RWPE1 (cell line): ENCODE measurements around the gene PREP.

Experiments
- CTCF ChIA-PET: fragments of 350-600 bp; sonication (Branson Sonifier 250); formaldehyde crosslinking; extraction: SDS; loops from one replicate; lab custom pipeline; 2021; lab: Yijun Ruan, JAX
- POLR2A ChIA-PET: fragments of 400-600 bp; formaldehyde crosslinking; extraction: SDS; loops from one replicate; lab custom pipeline; 2020; ENCODE audit warnings: antibody characterized with exemption; ENCODE audit not compliant: low non-redundant PET; lab: Yijun Ruan, JAX
- DNase-seq: peaks from one replicate; pipeline ENCODE4 v3.0.0; 2012; ENCODE audit warnings: low spot score
- H3K27ac ChIP-seq: fragments of 450-650 bp; 2 replicates; pipeline ENCODE4 v1.5.1; 2017
- TF ChIP-seq, protein P1 (sequence below): fragments of 450-650 bp; conservative IDR thresholded peaks from 2 replicates; pipeline ENCODE4 v1.5.1; 2017; ENCODE audit warnings: low read depth, mild to moderate bottlenecking

Gene PREP

DNA sequence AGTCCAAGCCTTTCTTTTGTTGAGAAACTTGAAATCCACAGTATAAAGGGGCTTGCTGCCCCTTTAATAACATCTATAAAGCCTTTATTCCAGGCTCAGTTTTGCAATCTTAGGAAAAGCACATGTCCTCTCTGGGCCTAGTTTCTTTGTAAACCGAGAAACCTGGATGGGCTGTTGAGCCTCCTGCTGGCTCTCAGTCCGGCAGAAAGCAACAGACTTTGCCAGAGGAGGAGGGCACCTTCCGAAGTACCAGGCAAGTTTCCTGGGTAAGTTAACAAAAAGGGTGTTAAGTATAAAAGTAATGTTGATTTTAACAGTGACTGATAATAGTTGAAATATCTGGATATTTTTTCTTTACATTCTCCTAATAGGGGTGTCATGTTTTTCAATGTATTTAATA is 124.1 kb downstream of the PREP start:
- TF ChIP-seq, protein P1, sequence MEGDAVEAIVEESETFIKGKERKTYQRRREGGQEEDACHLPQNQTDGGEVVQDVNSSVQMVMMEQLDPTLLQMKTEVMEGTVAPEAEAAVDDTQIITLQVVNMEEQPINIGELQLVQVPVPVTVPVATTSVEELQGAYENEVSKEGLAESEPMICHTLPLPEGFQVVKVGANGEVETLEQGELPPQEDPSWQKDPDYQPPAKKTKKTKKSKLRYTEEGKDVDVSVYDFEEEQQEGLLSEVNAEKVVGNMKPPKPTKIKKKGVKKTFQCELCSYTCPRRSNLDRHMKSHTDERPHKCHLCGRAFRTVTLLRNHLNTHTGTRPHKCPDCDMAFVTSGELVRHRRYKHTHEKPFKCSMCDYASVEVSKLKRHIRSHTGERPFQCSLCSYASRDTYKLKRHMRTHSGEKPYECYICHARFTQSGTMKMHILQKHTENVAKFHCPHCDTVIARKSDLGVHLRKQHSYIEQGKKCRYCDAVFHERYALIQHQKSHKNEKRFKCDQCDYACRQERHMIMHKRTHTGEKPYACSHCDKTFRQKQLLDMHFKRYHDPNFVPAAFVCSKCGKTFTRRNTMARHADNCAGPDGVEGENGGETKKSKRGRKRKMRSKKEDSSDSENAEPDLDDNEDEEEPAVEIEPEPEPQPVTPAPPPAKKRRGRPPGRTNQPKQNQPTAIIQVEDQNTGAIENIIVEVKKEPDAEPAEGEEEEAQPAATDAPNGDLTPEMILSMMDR = no peak
- no peak overlapping the region for H3K27ac ChIP-seq
- CTCF ChIA-PET = no interaction called here
- POLR2A ChIA-PET = no interaction called here
- no peak for DNase-seq

DNA sequence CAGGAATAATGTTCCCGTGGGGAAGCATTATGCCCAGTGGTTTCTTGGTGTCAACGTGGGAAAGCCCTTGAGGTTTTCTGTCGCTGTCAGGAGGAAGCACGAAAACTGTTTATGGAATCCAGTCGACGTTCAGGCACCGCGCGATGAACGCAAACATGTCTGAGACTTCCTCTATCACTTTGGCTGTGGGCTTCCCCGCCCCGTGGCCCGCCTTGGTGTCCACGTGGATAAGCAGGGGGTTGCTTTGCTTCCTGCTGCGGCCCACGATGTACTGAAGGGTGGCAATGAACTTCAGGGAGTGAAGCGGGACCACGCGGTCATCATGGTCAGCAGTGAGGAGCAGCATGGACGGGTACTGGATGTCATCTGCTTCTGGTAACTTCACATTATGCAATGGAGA is 124.8 kb downstream of the PREP start:
- H3K27ac ChIP-seq = no peak overlapping the region
- no peak for DNase-seq
- ChIA-PET POLR2A (no interaction called here), CTCF (interaction anchor here (0.7 kb wide), 1 partner anchor 50 kb away, joined by 3 read pairs; no protein-coding TSS in a partner anchor)
- TF ChIP-seq, protein P1 = no peak

DNA sequence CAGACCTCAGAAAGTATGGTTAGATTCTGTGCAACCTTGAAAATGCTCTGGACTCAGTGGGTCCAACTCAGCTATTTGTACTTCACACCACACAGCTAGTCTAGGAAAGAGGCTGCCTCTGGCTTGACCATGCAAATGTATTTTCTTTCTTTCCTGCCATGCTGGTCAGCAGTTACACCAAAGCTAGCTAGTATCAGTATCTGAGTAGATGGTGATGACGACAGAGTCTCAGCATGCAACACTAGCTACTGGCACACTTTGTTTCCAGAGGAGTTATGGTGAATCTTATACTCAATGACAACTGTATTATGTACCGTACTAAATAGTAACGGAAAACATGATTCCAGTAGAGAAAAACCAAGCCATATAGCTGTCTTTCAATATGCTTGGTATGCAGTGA is 126.5 kb downstream of the PREP start:
- ChIA-PET CTCF (interaction anchor here (0.6 kb wide), 1 partner anchor 662 kb away, joined by 3 read pairs; no protein-coding TSS in a partner anchor), POLR2A (interaction anchor here (0.6 kb wide), 1 partner anchor 71 kb away, joined by 3 read pairs; no protein-coding TSS in a partner anchor)
- no peak overlapping the region for H3K27ac ChIP-seq
- no peak for DNase-seq
- TF ChIP-seq, protein P1 = no peak

DNA sequence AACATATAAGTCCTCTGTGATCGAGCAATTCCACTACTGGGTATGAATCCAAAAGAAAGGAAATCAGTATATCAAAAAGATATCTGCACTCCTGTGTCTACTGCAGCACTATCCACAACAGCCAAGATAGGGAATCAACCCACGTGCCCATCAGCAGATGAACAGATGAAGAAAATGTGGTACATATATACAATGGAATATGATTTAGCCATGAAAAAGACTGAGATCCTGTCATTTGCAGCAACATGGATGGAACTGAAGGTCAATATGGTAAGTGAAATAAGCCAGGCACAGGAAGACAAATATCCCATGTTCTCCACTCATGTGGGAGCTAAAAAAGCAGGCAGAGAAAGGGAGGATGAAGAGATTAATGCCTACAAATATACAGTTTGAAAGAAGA is 127.3 kb downstream of the PREP start:
- TF ChIP-seq, protein P1 = no peak
- ChIA-PET CTCF (no interaction called here), POLR2A (no interaction called here)
- DNase-seq = no peak
- H3K27ac ChIP-seq = no peak overlapping the region

DNA sequence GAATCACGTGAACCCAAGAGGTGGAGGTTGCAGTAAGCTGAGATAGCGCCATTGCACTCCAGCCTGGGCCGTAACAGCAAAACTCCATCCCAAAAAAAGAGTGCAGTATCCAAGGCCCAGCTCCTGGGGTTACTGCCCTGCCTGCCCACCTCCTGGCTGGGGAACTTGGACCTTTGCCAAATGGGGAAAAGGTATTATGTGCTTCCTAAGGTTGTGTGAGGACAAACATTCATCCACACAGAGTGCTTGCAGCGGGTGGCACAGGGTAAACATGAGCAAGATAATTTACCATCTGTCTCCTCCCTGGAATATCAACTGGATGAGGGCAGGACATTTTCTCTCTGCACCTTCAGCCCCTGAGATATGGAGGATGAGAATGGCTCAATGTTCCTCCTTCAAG is 128.2 kb downstream of the PREP start:
- no peak for DNase-seq
- ChIA-PET CTCF (no interaction called here), POLR2A (no interaction called here)
- TF ChIP-seq, protein P1 = no peak
- no peak overlapping the region for H3K27ac ChIP-seq

DNA sequence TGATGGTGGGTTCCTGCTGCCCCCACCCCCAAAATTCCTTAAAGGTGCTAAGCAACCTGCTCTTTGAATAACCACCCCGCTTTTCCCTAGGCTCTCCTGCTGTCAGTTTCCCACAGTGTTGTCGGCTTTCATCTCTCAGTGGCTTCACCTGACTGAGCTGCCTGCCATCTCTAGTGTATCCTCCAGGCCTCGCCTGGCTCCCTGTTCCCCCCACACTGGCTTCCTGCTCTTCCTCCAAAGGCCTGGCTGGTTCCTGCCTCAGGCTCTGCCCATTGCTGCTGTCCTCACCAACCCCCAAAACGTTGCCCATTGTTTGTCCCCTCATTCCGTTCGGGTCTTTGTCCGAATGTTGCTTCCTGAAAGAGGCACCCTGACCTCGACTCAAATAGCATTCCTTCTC is 129.3 kb downstream of the PREP start:
- TF ChIP-seq, protein P1 = no peak
- H3K27ac ChIP-seq = no peak overlapping the region
- CTCF ChIA-PET = no interaction called here
- DNase-seq = no peak
- POLR2A ChIA-PET = no interaction called here
